HEK293T (cell line): Measurements from ENCODE around the gene MAP3K1.

ENCODE experiments used
- ARNT ChIP-seq: fragments of 450-650 bp; IDR thresholded peaks from 2 replicates; pipeline ENCODE4 v1.6.1; 2017; ENCODE audit warnings: mild to moderate bottlenecking
- BHLHE40 ChIP-seq: fragments of 450-650 bp; IDR thresholded peaks from 2 replicates; pipeline ENCODE4 v1.6.1; 2016; ENCODE audit warnings: mild to moderate bottlenecking, moderate library complexity, borderline replicate concordance
- ELF4 ChIP-seq: fragments of 450-650 bp; IDR thresholded peaks from 2 replicates; pipeline ENCODE4 v1.6.1; 2017; ENCODE audit warnings: antibody characterized with exemption
- FOXK2 ChIP-seq: fragments of 450-650 bp; IDR thresholded peaks from 2 replicates; pipeline ENCODE4 v1.6.1; 2016; ENCODE audit warnings: mild to moderate bottlenecking
- NFRKB ChIP-seq: fragments of 450-650 bp; IDR thresholded peaks from 2 replicates; pipeline ENCODE4 v1.6.1; 2016; ENCODE audit warnings: mild to moderate bottlenecking, moderate library complexity
- SP1 ChIP-seq: fragments of 450-650 bp; IDR thresholded peaks from 2 replicates; pipeline ENCODE4 v1.6.1; 2017
- SUZ12 ChIP-seq: fragments of 450-650 bp; IDR thresholded peaks from 2 replicates; pipeline ENCODE4 v1.6.1; 2016; ENCODE audit warnings: mild to moderate bottlenecking
- TARDBP ChIP-seq: fragments of 450-650 bp; IDR thresholded peaks from 2 replicates; pipeline ENCODE4 v1.6.1; 2016
- ZNF384 ChIP-seq: fragments of 450-650 bp; IDR thresholded peaks from 2 replicates; pipeline ENCODE4 v1.6.1; 2016
- TF ChIP-seq, protein P1 (sequence below): fragments of 450-650 bp; IDR thresholded peaks from 2 replicates; pipeline ENCODE4 v1.6.1; 2016

DNA sequence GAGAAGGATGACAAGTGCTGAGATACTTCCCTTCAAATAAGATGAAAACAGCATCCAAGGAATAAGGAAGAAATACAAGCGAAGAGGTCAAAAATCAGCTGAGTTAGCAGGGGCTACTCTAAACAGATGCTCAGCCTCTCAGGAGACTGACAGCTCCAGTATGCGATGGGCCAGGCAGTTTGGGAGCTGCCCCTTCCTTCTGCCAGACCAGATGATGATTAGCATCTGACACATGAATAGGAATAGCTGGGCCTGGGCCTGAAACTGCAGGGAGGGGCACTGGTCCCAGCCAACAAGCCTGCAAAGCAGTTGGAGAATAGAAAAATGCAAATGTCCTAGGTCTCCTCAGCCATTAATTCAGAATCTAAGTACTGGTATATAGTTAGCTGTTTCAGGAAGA is 13.1 kb upstream of the MAP3K1 start:
- TF ChIP-seq SP1: no peak
- no peak for TF ChIP-seq ZNF384
- TF ChIP-seq, protein P1, sequence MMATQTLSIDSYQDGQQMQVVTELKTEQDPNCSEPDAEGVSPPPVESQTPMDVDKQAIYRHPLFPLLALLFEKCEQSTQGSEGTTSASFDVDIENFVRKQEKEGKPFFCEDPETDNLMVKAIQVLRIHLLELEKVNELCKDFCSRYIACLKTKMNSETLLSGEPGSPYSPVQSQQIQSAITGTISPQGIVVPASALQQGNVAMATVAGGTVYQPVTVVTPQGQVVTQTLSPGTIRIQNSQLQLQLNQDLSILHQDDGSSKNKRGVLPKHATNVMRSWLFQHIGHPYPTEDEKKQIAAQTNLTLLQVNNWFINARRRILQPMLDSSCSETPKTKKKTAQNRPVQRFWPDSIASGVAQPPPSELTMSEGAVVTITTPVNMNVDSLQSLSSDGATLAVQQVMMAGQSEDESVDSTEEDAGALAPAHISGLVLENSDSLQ: no peak
- no peak for TF ChIP-seq ARNT
- no peak for TF ChIP-seq SUZ12
- TF ChIP-seq BHLHE40: no peak
- no peak for TF ChIP-seq FOXK2
- TF ChIP-seq NFRKB: no peak
- TF ChIP-seq TARDBP: no peak
- TF ChIP-seq ELF4: no peak
